GM23248 (cell line): ENCODE results near the gene GATAD2A. TPM values are rescaled to one million over a fixed set of nuclear protein-coding genes. Genes with fewer than 3 reads are reported as not detected.
A peak's percentile ranks its signal among the peaks of the same experiment; 100 is the strongest.

Experiments
- DNase-seq: peaks from one replicate; pipeline ENCODE4 v3.0.0-alpha.2; 2015
- H2AFZ ChIP-seq: fragments of 200-600 bp; sonication (generic); 2 replicates; pipeline ENCODE4 v1.6.1; 2016; ENCODE audit warnings: antibody characterized with exemption
- H3F3A ChIP-seq: fragments of 200-600 bp; sonication (generic); 2 replicates; pipeline ENCODE4 v1.6.1; 2016; ENCODE audit warnings: mild to moderate bottlenecking, antibody characterized with exemption, mixed run types; ENCODE audit not compliant: insufficient read depth
- H3K27ac ChIP-seq: fragments of 200-600 bp; sonication (generic); 2 replicates; pipeline ENCODE4 v1.5.1; 2016; ENCODE audit warnings: mild to moderate bottlenecking
- H3K27me3 ChIP-seq: fragments of 200-600 bp; sonication (generic); replicated peaks from 2 replicates; pipeline ENCODE4 v1.6.1; 2016; ENCODE audit warnings: mild to moderate bottlenecking; ENCODE audit not compliant: insufficient read depth
- H3K36me3 ChIP-seq: fragments of 200-600 bp; sonication (generic); 2 replicates; pipeline ENCODE4 v1.6.1; 2016; ENCODE audit warnings: low read depth, mild to moderate bottlenecking
- H3K4me1 ChIP-seq: fragments of 200-600 bp; sonication (generic); 2 replicates; pipeline ENCODE4 v1.6.1; 2016; ENCODE audit warnings: mild to moderate bottlenecking; ENCODE audit not compliant: insufficient read depth
- H3K4me2 ChIP-seq: fragments of 200-600 bp; sonication (generic); one replicate; pipeline ENCODE4 v1.6.1; 2016; ENCODE audit warnings: mild to moderate bottlenecking; ENCODE audit not compliant: unreplicated experiment
- H3K4me3 ChIP-seq: fragments of 200-600 bp; sonication (generic); 2 replicates; pipeline ENCODE4 v1.5.1; 2016; ENCODE audit warnings: mild to moderate bottlenecking
- H3K79me2 ChIP-seq: fragments of 200-600 bp; sonication (generic); 2 replicates; pipeline ENCODE4 v1.6.1; 2016; ENCODE audit warnings: mild to moderate bottlenecking; ENCODE audit not compliant: insufficient read depth
- H3K9ac ChIP-seq: fragments of 200-600 bp; sonication (generic); 2 replicates; pipeline ENCODE4 v1.6.1; 2016; ENCODE audit warnings: mild to moderate bottlenecking
- H3K9me2 ChIP-seq: fragments of 200-600 bp; sonication (generic); 2 replicates; pipeline ENCODE4 v1.6.1; 2016; ENCODE audit warnings: mixed run types, mild to moderate bottlenecking, moderate library complexity; ENCODE audit not compliant: insufficient read depth
- H3K9me3 ChIP-seq: fragments of 200-600 bp; sonication (generic); one replicate; pipeline ENCODE4 v1.6.1; 2017; ENCODE audit warnings: low read depth
- H4K20me1 ChIP-seq: fragments of 200-600 bp; sonication (generic); 2 replicates; pipeline ENCODE4 v1.6.0; 2016; ENCODE audit not compliant: insufficient read depth
- EZH2 ChIP-seq: fragments of 200-600 bp; sonication (generic); IDR thresholded peaks from 2 replicates; pipeline ENCODE4 v1.6.1; 2018; ENCODE audit warnings: antibody characterized with exemption, mild to moderate bottlenecking; ENCODE audit not compliant: insufficient read depth, poor library complexity, severe bottlenecking
- EZH2phosphoT487 ChIP-seq: fragments of 200-600 bp; sonication (generic); IDR thresholded peaks from 2 replicates; pipeline ENCODE4 v1.6.1; 2018; ENCODE audit warnings: antibody characterized with exemption, moderate library complexity, mild to moderate bottlenecking, low read depth; ENCODE audit not compliant: insufficient read depth
- WGBS, 2 experiments: methylation state at CpG; one replicate each; pipeline ENCODE4 v1.1.6; 2015 to 2017; ENCODE audit warnings: low lambda C conversion rate in 2 of 2, low coverage in 1 of 2; ENCODE audit errors: missing lambda C conversion rate in 2 of 2; 5-methylcytosine and 5-hydroxymethylcytosine counted together
- in situ Hi-C: fragments of 300-500 bp; cut with MboI; formaldehyde crosslinking; loops from 2 replicates; pipeline ENCODE4 v1.15.0; 2020
- polyA plus RNA-seq: library from polyadenylated mRNA; unstranded; fragments of >200 nt; fragmentation: Nextera tagmentation; extraction: Ambion mirVana; gene quantifications from 2 replicates; pipeline ENCODE4 v1.2.1, GENCODE V29; 2016
- total RNA-seq: library from RNA; depleted of rRNA; stranded (reverse); fragments of >200 nt; shearing (Covaris generic); gene quantifications from 2 replicates; pipeline ENCODE4 v1.2.3, GENCODE V29; 2014

GATAD2A gene
- total and polyA plus RNA-seq, 2 experiments from 2014 or later = 15.4 to 52.1 TPM

GRCh38 chr19:19537075-19538048 is 131.9 kb downstream of the GATAD2A start:
- Histone ChIP-seq H3K4me3 (peak overlapping the region; percentile 50), H3K79me2 (no peaks in the 10 kb centered on the region), H3K36me3 (no peaks in the 10 kb centered on the region), H2AFZ (no peak overlapping the region), H3K4me1 (no peaks in the 10 kb centered on the region), H3K9ac (no peak overlapping the region), H3F3A (no peaks in the 10 kb centered on the region), H3K27ac (no peak overlapping the region), H3K27me3 (no peaks in the 10 kb centered on the region), H3K9me3 (no peaks in the 10 kb centered on the region), H3K9me2 (no peaks in the 10 kb centered on the region), H3K4me2 (peak overlapping the region; percentile 51), H4K20me1 (no peaks in the 10 kb centered on the region)
- TF ChIP-seq EZH2phosphoT487 = no peak
- no peak for TF ChIP-seq EZH2
- in situ Hi-C loops = loop anchor here (5.0 to 25.0 kb wide), 3 partner anchors 105 to 700 kb away; partner anchors contain the start of gene GMIP
- peak; percentile 62 for DNase-seq
- WGBS, 2 experiments = 46 to 59% methylated on average over 50 to 59 of the region's 59 CpGs

- Histone ChIP-seq H3K36me3 (no peaks in the 10 kb centered on the region), H3K27ac (no peak within 1 kb of the TSS), H3K9me3 (no peaks in the 10 kb centered on the region), H3K79me2 (no peaks in the 10 kb centered on the region), H3K4me2 (peak within 1 kb of the TSS; percentile 51), H4K20me1 (no peaks in the 10 kb centered on the region), H3F3A (no peaks in the 10 kb centered on the region), H3K9ac (no peak within 1 kb of the TSS), H2AFZ (0 out of 2 replicates have a peak within 1 kb of the TSS, but pooled peaks have one; percentile 32), H3K27me3 (no peaks in the 10 kb centered on the region), H3K9me2 (no peaks in the 10 kb centered on the region), H3K4me1 (no peaks in the 10 kb centered on the region), H3K4me3 (peak within 1 kb of the TSS; percentile 50)
- 3 to 5% methylated on average over 42 to 43 of the region's 56 CpGs for WGBS, 2 experiments
- peak; percentile 53 for DNase-seq
- TF ChIP-seq EZH2phosphoT487 (no peak), EZH2 (no peak)
- in situ Hi-C loops = loop anchor here (5.0 to 25.0 kb wide), 3 partner anchors 104 to 699 kb away; partner anchors contain the start of gene GMIP
These were observed 132.7 kb downstream of the GATAD2A start, which contains the start of gene CILP2 for GRCh38 chr19:19538061-19538784. CILP2 (plus strand) TSS chr19:19538265; CDS start chr19:19538350, 85 bp downstream.

- Histone ChIP-seq H3K9ac (no peak overlapping the region), H2AFZ (no peak overlapping the region), H3K9me2 (no peaks in the 10 kb centered on the region), H3K27ac (no peak overlapping the region), H3K9me3 (no peaks in the 10 kb centered on the region), H3K79me2 (no peaks in the 10 kb centered on the region), H3K4me1 (no peaks in the 10 kb centered on the region), H3K4me2 (peak overlapping the region; percentile 51), H3K4me3 (no peak overlapping the region; the same call in 1 of the 2 replicates), H3K27me3 (no peaks in the 10 kb centered on the region), H3F3A (no peaks in the 10 kb centered on the region), H3K36me3 (no peaks in the 10 kb centered on the region), H4K20me1 (no peaks in the 10 kb centered on the region)
- in situ Hi-C loops = loop anchor here (5.0 to 25.0 kb wide), 3 partner anchors 104 to 699 kb away; partner anchors contain the start of gene GMIP
- WGBS, 2 experiments = 12 to 21% methylated on average over 7 of the region's 7 CpGs
- DNase-seq = peak; percentile 24
- TF ChIP-seq EZH2phosphoT487 = no peak
- no peak for TF ChIP-seq EZH2
These were observed 133.3 kb downstream of the GATAD2A start for GRCh38 chr19:19538785-19539166.

GRCh38 chr19:19539698-19540063 is 134.2 kb downstream of the GATAD2A start:
- no peak overlapping the region for H3K4me2 ChIP-seq
- no peaks in the 10 kb centered on the region for H4K20me1 ChIP-seq
- no peak overlapping the region for H2AFZ ChIP-seq
- H3K4me1 ChIP-seq = no peaks in the 10 kb centered on the region
- H3K9ac ChIP-seq = no peak overlapping the region
- H3K27me3 ChIP-seq = no peaks in the 10 kb centered on the region
- DNase-seq = no peak
- no peaks in the 10 kb centered on the region for H3K9me3 ChIP-seq
- H3K9me2 ChIP-seq = no peaks in the 10 kb centered on the region
- no peaks in the 10 kb centered on the region for H3K79me2 ChIP-seq
- no peak overlapping the region for H3K27ac ChIP-seq
- TF ChIP-seq EZH2 (no peak), EZH2phosphoT487 (no peak)
- no peak overlapping the region for H3K4me3 ChIP-seq
- WGBS, 2 experiments = 75 to 83% methylated on average over 18 to 19 of the region's 19 CpGs
- H3K36me3 ChIP-seq = no peaks in the 10 kb centered on the region
- no peaks in the 10 kb centered on the region for H3F3A ChIP-seq
- in situ Hi-C loops = loop anchor here (5.0 to 25.0 kb wide), 3 partner anchors 103 to 698 kb away; partner anchors contain the start of gene GMIP
